ENCODE measurements around the gene TMEM108. TPM values are rescaled to one million over a fixed set of nuclear protein-coding genes. Genes with fewer than 3 reads are reported as not detected.

TMEM108 gene
- total RNA-seq, 2 donors from 2014 or later: 1.6 TPM; not detected in 1

- 82 to 92% methylated on average over 2 of the region's 2 CpGs for WGBS, 2 donors
Observed at GRCh38 chr3:133360476-133360875, 322.3 kb downstream of the TMEM108 start.

GRCh38 chr3:133361011-133361410 is 322.8 kb downstream of the TMEM108 start:
- Histone ChIP-seq H3K36me3 (replicated peaks in 1 of 2; ENCODE audit: insufficient read depth in 1 of 2, low read depth in 2 of 2) (no peaks in the 10 kb centered on the region), H3K27ac (no peak overlapping the region), H3K9me3 (no peaks in the 10 kb centered on the region), H3K27me3 (no peaks in the 10 kb centered on the region), H3K4me1 (no peaks in the 10 kb centered on the region), H3K4me3 (no peak overlapping the region)
- WGBS, 2 donors: 84 to 87% methylated on average over 2 of the region's 2 CpGs
- DNase-seq (no peak), ATAC-seq (no peak)
- intact Hi-C loops (cut with DNase I): no loop called here
- TF ChIP-seq POLR2A (IDR thresholded peaks at IDR 0.05): no peak

More at GRCh38 chr3:133360476-133360875, 322.3 kb downstream of the TMEM108 start:
- intact Hi-C loops (cut with DNase I): no loop called here
- H3K4me1 ChIP-seq: no peaks in the 10 kb centered on the region
- H3K4me3 ChIP-seq: no peak overlapping the region
- DNase-seq (no peak), ATAC-seq (no peak)
- no peaks in the 10 kb centered on the region for H3K9me3 ChIP-seq
- TF ChIP-seq CTCF (IDR thresholded peaks at IDR 0.05) (no peak), POLR2A (IDR thresholded peaks at IDR 0.05) (no peak)
- H3K27ac ChIP-seq: no peak overlapping the region
- no peaks in the 10 kb centered on the region for H3K36me3 ChIP-seq (replicated peaks in 1 of 2; ENCODE audit: insufficient read depth in 1 of 2, low read depth in 2 of 2)
- no peaks in the 10 kb centered on the region for H3K27me3 ChIP-seq

GRCh38 chr3:133361435-133361834 is 323.2 kb downstream of the TMEM108 start:
- WGBS, 2 donors: 68 to 79% methylated on average over 4 of the region's 4 CpGs
- DNase-seq (no peak), ATAC-seq (no peak)

GRCh38 chr3:133362539-133362938 is 324.3 kb downstream of the TMEM108 start:
- intact Hi-C loops (cut with DNase I): no loop called here
- Histone ChIP-seq H3K27ac (no peak overlapping the region), H3K36me3 (replicated peaks in 1 of 2; ENCODE audit: insufficient read depth in 1 of 2, low read depth in 2 of 2) (no peaks in the 10 kb centered on the region), H3K27me3 (no peaks in the 10 kb centered on the region), H3K9me3 (no peaks in the 10 kb centered on the region), H3K4me1 (no peaks in the 10 kb centered on the region), H3K4me3 (no peak overlapping the region)
- DNase-seq: no peak
- WGBS, 2 donors: 80 to 82% methylated on average over 4 of the region's 4 CpGs
- TF ChIP-seq CTCF (IDR thresholded peaks at IDR 0.05): no peak
- no peak for TF ChIP-seq POLR2A (IDR thresholded peaks at IDR 0.05)
- no peak for ATAC-seq

More at GRCh38 chr3:133361435-133361834, 323.2 kb downstream of the TMEM108 start:
- H3K9me3 ChIP-seq: no peaks in the 10 kb centered on the region
- intact Hi-C loops (cut with DNase I): no loop called here
- no peak overlapping the region for H3K4me3 ChIP-seq
- H3K27me3 ChIP-seq: no peaks in the 10 kb centered on the region
- H3K27ac ChIP-seq: no peak overlapping the region
- no peaks in the 10 kb centered on the region for H3K36me3 ChIP-seq (replicated peaks in 1 of 2; ENCODE audit: insufficient read depth in 1 of 2, low read depth in 2 of 2)
- TF ChIP-seq CTCF (IDR thresholded peaks at IDR 0.05): no peak
- H3K4me1 ChIP-seq: no peaks in the 10 kb centered on the region

- TF ChIP-seq CTCF (IDR thresholded peaks at IDR 0.05) (no peak), POLR2A (IDR thresholded peaks at IDR 0.05) (no peak)
- H3K4me3 ChIP-seq: no peak overlapping the region
Observed at GRCh38 chr3:133364704-133365103, 326.5 kb downstream of the TMEM108 start.

More at GRCh38 chr3:133364704-133365103, 326.5 kb downstream of the TMEM108 start:
- intact Hi-C loops (cut with DNase I): no loop called here
- ATAC-seq (no peak), DNase-seq (no peak)
- Histone ChIP-seq H3K9me3 (no peaks in the 10 kb centered on the region), H3K27me3 (no peaks in the 10 kb centered on the region), H3K4me1 (no peaks in the 10 kb centered on the region), H3K36me3 (replicated peaks in 1 of 2; ENCODE audit: insufficient read depth in 1 of 2, low read depth in 2 of 2) (no peaks in the 10 kb centered on the region), H3K27ac (no peak overlapping the region)
- 78 to 79% methylated on average over 4 of the region's 4 CpGs for WGBS, 2 donors

Measured in body of pancreas (tissue), 4 donors.